HEK293T (cell line): ENCODE data around the gene CNP.

Experiments
- BHLHE40 ChIP-seq: fragments of 450-650 bp; IDR thresholded peaks from 2 replicates; pipeline ENCODE4 v1.6.1; 2016; ENCODE audit warnings: mild to moderate bottlenecking, moderate library complexity, borderline replicate concordance
- CTBP1 ChIP-seq: fragments of 450-650 bp; IDR thresholded peaks from 2 replicates; pipeline ENCODE4 v1.6.1; 2016; ENCODE audit warnings: borderline replicate concordance
- FOXA1 ChIP-seq: fragments of 450-650 bp; IDR thresholded peaks from 2 replicates; pipeline ENCODE4 v1.6.1; 2016; ENCODE audit warnings: mild to moderate bottlenecking
- FOXM1 ChIP-seq: fragments of 450-650 bp; IDR thresholded peaks from 2 replicates; pipeline ENCODE4 v1.6.1; 2017; ENCODE audit warnings: mild to moderate bottlenecking, borderline replicate concordance
- LEF1 ChIP-seq: fragments of 450-650 bp; IDR thresholded peaks from 2 replicates; pipeline ENCODE4 v1.6.1; 2017; ENCODE audit warnings: mild to moderate bottlenecking, borderline replicate concordance
- NFRKB ChIP-seq: fragments of 450-650 bp; IDR thresholded peaks from 2 replicates; pipeline ENCODE4 v1.6.1; 2016; ENCODE audit warnings: mild to moderate bottlenecking, moderate library complexity
- PKNOX1 ChIP-seq: fragments of 450-650 bp; IDR thresholded peaks from 2 replicates; pipeline ENCODE4 v1.6.1; 2016
- SP1 ChIP-seq: fragments of 450-650 bp; IDR thresholded peaks from 2 replicates; pipeline ENCODE4 v1.6.1; 2017
- TARDBP ChIP-seq: fragments of 450-650 bp; IDR thresholded peaks from 2 replicates; pipeline ENCODE4 v1.6.1; 2016

DNA sequence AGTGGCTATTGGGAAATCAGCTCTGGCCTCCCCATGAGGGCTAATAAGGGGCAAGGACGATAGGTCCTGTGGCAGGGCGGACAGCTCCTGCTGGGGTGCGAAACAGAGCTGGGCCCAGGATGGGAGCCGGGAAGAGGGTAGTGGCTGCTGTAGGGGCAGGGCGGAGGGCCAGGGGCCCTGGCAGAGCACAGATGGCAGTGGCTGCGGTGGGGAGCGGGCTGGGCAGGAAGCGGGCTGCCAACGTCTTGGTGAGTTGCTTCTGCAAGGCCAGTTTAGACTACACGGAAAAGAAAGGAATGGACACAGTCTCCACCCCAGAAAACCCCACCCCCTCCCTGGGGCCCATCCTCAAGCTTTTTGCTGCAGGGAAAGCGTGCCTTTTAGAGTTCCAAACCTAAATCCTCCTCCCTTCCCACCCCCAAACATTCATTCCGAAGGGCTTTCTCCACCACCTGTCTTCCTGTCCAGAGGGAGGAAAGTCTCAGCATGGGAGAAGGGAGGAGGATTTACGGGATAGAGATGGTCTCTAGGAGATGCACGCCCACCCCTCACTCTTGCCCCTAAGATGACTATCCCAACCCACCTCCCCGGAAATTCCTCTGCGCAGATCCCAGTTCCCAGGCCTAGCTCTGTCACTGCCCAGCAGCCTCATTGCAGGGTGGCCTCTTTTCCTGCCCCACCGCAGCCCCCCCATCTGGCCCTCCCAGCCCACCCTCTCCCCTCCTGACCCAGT lies 60.4 kb downstream of the CNP start:
- TF ChIP-seq BHLHE40 (no peak), NFRKB (no peak), FOXM1 (no peak), FOXA1 (no peak), SP1 (no peak), TARDBP (no peak), CTBP1 (no peak), PKNOX1 (no peak), LEF1 (no peak)
